IPS-20b (cell line): ENCODE measurements around the gene RTRAF.

Experiments used
- H3K27ac ChIP-seq: one replicate; pipeline ENCODE4 v1.5.1; 2013; ENCODE audit warnings: low read length
- H3K27me3 ChIP-seq: 2 replicates; pipeline ENCODE4 v1.6.1; 2013; ENCODE audit warnings: mild to moderate bottlenecking, low read length, inconsistent platforms; ENCODE audit not compliant: insufficient read depth
- H3K36me3 ChIP-seq: 2 replicates; pipeline ENCODE4 v1.6.1; 2013; ENCODE audit warnings: low read depth, mild to moderate bottlenecking, inconsistent platforms, low read length, moderate library complexity; ENCODE audit not compliant: insufficient read depth
- H3K4me1 ChIP-seq: 2 replicates; pipeline ENCODE4 v1.6.1; 2013; ENCODE audit warnings: mild to moderate bottlenecking, control low read depth, inconsistent platforms, low read length, moderate library complexity; ENCODE audit not compliant: insufficient read depth
- H3K4me3 ChIP-seq: 2 replicates; pipeline ENCODE4 v1.5.1; 2013; ENCODE audit warnings: mild to moderate bottlenecking, low read length, inconsistent platforms
- H3K9ac ChIP-seq: 2 replicates; pipeline ENCODE4 v1.6.1; 2013; ENCODE audit warnings: low read depth, mild to moderate bottlenecking, inconsistent platforms, low read length, moderate library complexity
- H3K9me3 ChIP-seq: 2 replicates; pipeline ENCODE4 v1.6.1; 2013; ENCODE audit warnings: mild to moderate bottlenecking, low read depth, low read length, inconsistent platforms; ENCODE audit not compliant: insufficient read depth

RTRAF gene

GRCh38 chr14:52055167-52055566 is 65.8 kb downstream of the RTRAF start:
- Histone ChIP-seq H3K9me3 (no peaks in the 10 kb centered on the region), H3K9ac (no peak overlapping the region), H3K4me1 (no peaks in the 10 kb centered on the region), H3K4me3 (no peak overlapping the region), H3K27ac (no peak overlapping the region), H3K36me3 (no peaks in the 10 kb centered on the region), H3K27me3 (no peaks in the 10 kb centered on the region)

- Histone ChIP-seq H3K36me3 (no peaks in the 10 kb centered on the region), H3K4me3 (no peak overlapping the region), H3K27ac (no peak overlapping the region), H3K9ac (no peak overlapping the region), H3K9me3 (no peaks in the 10 kb centered on the region), H3K4me1 (peaks cover 6% of the 10 kb centered on the region; the same call in 1 of the 2 replicates), H3K27me3 (peaks cover 10% of the 10 kb centered on the region; the same call in 1 of the 2 replicates)
Measured at GRCh38 chr14:52058341-52058740, 69.0 kb downstream of the RTRAF start.

- Histone ChIP-seq H3K36me3 (no peaks in the 10 kb centered on the region), H3K4me1 (peaks cover 6% of the 10 kb centered on the region; the same call in 1 of the 2 replicates), H3K4me3 (no peak overlapping the region), H3K9ac (no peak overlapping the region), H3K27me3 (peaks cover 10% of the 10 kb centered on the region; the same call in 1 of the 2 replicates), H3K27ac (no peak overlapping the region), H3K9me3 (no peaks in the 10 kb centered on the region)
Measured at GRCh38 chr14:52059649-52060048, 70.3 kb downstream of the RTRAF start.

GRCh38 chr14:52060080-52060479 is 70.7 kb downstream of the RTRAF start:
- Histone ChIP-seq H3K4me1 (peaks cover 6% of the 10 kb centered on the region; the same call in 1 of the 2 replicates), H3K36me3 (no peaks in the 10 kb centered on the region)

More at GRCh38 chr14:52060080-52060479, 70.7 kb downstream of the RTRAF start:
- Histone ChIP-seq H3K4me3 (no peak overlapping the region), H3K9me3 (no peaks in the 10 kb centered on the region), H3K9ac (no peak overlapping the region), H3K27ac (no peak overlapping the region), H3K27me3 (peaks cover 10% of the 10 kb centered on the region; the same call in 1 of the 2 replicates)
